Gastroesophageal sphincter (tissue), 4 donors: ENCODE data around the gene FANCC. TPM values are rescaled to one million over a fixed set of nuclear protein-coding genes. Genes with fewer than 3 reads are reported as not detected.

Experiments
- ATAC-seq: fragments of 150-250 bp; one replicate; pipeline ENCODE4 v1.9.1; 2016; ENCODE audit warnings: mild to moderate bottlenecking, moderate library complexity
- H3K27ac ChIP-seq, 4 donors: fragments of 200-600 bp; sonication (generic) in 3 of 4; 1 replicate in 3 of 4; 2 replicates in 1 of 4; pipeline ENCODE4 v1.5.1; 2016 to 2019
- H3K27me3 ChIP-seq: fragments of 200-600 bp; sonication (generic); one replicate; pipeline ENCODE4 v1.5.1; 2019
- H3K36me3 ChIP-seq, 2 donors: fragments of 200-600 bp; sonication (generic); one replicate each; pipeline ENCODE4 v1.5.1; 2019; ENCODE audit warnings: control low read depth in 1 of 2
- H3K4me1 ChIP-seq, 3 donors: fragments of 200-600 bp; sonication (generic); 1 replicate in 2 of 3; 2 replicates in 1 of 3; pipeline ENCODE4 v1.5.1; 2016 to 2019; ENCODE audit warnings: control low read depth in 2 of 3
- H3K4me3 ChIP-seq, 2 donors: fragments of 200-600 bp; sonication (generic); one replicate each; pipeline ENCODE4 v1.5.1; 2019; ENCODE audit warnings: mild to moderate bottlenecking in 1 of 2, moderate library complexity in 1 of 2
- H3K9me3 ChIP-seq, 3 donors: fragments of 200-600 bp; sonication (generic); one replicate each; pipeline ENCODE4 v1.5.1; 2017 to 2019; ENCODE audit warnings: control low read depth in 2 of 3
- EP300 ChIP-seq: sonication (generic); formaldehyde crosslinking; IDR thresholded peaks from one replicate; pipeline ENCODE4 v1.6.1; 2017; ENCODE audit warnings: antibody characterized with exemption, mild to moderate bottlenecking
- POLR2A ChIP-seq, 2 donors: fragments of 450-650 bp; IDR thresholded peaks; one replicate each; pipeline ENCODE4 v1.6.1; 2017; ENCODE audit warnings: antibody characterized with exemption in 2 of 2, mild to moderate bottlenecking in 2 of 2, moderate library complexity in 1 of 2
- POLR2AphosphoS5 ChIP-seq: sonication (generic); formaldehyde crosslinking; IDR thresholded peaks from one replicate; pipeline ENCODE4 v1.6.1; 2017; ENCODE audit warnings: antibody characterized with exemption
- WGBS, 2 donors: methylation state at CpG; one replicate each; pipeline ENCODE4 v1.1.5; 2018; ENCODE audit warnings: low coverage in 1 of 2; 5-methylcytosine and 5-hydroxymethylcytosine counted together
- total RNA-seq, 4 donors: library from RNA; depleted of rRNA; stranded (reverse); fragments of >200 nt; gene quantifications; one replicate each; pipeline ENCODE4 v1.1.0, GENCODE V29; 2016
- TF ChIP-seq, protein P1 (sequence below), 4 experiments: fragments of 200-600 bp in 2 of 4; fragments of 450-650 bp in 2 of 4; sonication (generic) in 1 of 4; IDR thresholded peaks; one replicate each; pipeline ENCODE4 v1.5.1; 2017 to 2019; ENCODE audit warnings: antibody characterized with exemption in 4 of 4, mild to moderate bottlenecking in 2 of 4, moderate library complexity in 2 of 4

FANCC gene
- total RNA-seq, 4 donors from 2014 or later, result 4.9 to 9.4 (median 7.4) TPM

DNA sequence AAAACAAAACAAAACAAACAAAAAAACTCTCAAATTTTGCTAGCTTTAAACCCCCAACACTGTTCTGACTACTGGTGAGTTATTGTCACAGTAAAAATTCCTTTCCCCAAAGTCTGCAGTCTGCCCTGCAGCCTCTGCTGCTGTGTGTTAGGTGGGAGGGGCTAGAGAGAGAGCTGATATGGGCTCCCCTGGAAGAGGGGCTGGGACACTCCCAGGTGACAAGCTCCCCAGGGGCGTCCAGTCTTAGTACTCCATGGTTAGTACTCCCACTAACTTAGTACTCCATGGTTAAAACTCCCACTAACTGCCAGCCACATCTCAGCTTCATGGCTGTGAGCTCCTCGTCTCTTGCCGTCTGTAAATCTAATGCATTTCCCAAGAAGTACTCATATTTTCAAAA lies 191.9 kb downstream of the FANCC start:
- peak overlapping the region in 1 of 4 donors; percentile 77 for H3K27ac ChIP-seq
- ATAC-seq, result no peak

DNA sequence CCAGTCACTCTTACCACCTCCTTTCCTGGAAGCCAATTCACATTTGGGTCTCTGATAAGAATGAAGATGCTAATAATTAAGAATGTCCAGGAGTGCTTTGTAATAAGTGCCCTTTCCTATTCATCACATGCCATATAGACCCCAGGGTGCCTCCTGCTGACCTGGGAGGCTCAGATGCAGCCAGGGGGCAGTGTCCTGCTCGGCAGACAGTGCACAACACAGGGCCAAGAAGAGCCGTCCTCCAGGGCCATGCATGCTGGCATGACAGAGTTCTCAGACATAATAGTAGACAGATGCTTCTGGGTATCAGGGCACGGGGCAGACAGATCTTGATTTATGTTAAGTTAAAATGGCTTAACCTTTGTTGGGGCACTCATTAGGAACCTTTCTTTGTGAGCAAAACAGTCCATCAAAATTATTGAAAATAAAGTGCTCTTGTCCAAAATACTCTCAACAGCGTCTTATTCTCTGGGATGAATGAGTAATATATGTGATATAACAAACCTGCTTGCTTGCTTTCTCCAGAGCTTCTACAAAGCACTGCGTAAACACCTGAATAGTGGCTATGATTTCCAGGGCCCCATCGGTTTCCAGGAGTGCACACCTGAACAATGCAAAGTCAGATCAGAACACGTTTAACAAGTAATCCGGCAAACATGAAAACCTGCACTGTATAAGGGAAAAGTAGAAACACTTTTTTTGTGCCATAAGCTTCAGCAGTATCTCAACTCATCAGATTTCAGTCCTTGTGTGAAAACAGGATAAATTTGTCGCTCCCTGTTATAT lies 192.7 kb downstream of the FANCC start:
- H3K27ac ChIP-seq, result no peak overlapping the region
- no peaks in the 10 kb centered on the region for H3K9me3 ChIP-seq
- H3K27me3 ChIP-seq, result no peaks in the 10 kb centered on the region
- peaks cover 0 to 45% (median 0%) of the 10 kb centered on the region in 3 donors for H3K4me1 ChIP-seq
- no peak overlapping the region for H3K4me3 ChIP-seq
- ATAC-seq, result no peak
- 68 to 84% methylated on average over 5 to 6 of the region's 9 CpGs for WGBS, 2 donors
- no peaks in the 10 kb centered on the region for H3K36me3 ChIP-seq
- TF ChIP-seq EP300, result no peak
- TF ChIP-seq POLR2A (IDR thresholded peaks at IDR 0.05), result no peak
- TF ChIP-seq, protein P1, sequence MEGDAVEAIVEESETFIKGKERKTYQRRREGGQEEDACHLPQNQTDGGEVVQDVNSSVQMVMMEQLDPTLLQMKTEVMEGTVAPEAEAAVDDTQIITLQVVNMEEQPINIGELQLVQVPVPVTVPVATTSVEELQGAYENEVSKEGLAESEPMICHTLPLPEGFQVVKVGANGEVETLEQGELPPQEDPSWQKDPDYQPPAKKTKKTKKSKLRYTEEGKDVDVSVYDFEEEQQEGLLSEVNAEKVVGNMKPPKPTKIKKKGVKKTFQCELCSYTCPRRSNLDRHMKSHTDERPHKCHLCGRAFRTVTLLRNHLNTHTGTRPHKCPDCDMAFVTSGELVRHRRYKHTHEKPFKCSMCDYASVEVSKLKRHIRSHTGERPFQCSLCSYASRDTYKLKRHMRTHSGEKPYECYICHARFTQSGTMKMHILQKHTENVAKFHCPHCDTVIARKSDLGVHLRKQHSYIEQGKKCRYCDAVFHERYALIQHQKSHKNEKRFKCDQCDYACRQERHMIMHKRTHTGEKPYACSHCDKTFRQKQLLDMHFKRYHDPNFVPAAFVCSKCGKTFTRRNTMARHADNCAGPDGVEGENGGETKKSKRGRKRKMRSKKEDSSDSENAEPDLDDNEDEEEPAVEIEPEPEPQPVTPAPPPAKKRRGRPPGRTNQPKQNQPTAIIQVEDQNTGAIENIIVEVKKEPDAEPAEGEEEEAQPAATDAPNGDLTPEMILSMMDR (IDR thresholded peaks at IDR 0.05), result peak in 1 of 4 experiments; percentile 47
- no peak for TF ChIP-seq POLR2AphosphoS5

More for the DNA sequence above, 191.9 kb downstream of the FANCC start:
- WGBS, 2 donors, result 53 to 70% methylated on average over 2 to 3 of the region's 3 CpGs
- no peaks in the 10 kb centered on the region for H3K9me3 ChIP-seq
- H3K36me3 ChIP-seq, result no peaks in the 10 kb centered on the region
- H3K27me3 ChIP-seq, result no peaks in the 10 kb centered on the region
- no peak overlapping the region for H3K4me3 ChIP-seq
- peaks cover 0 to 51% (median 0%) of the 10 kb centered on the region in 3 donors for H3K4me1 ChIP-seq
- TF ChIP-seq EP300 (no peak), POLR2AphosphoS5 (no peak), POLR2A (IDR thresholded peaks at IDR 0.05) (no peak)
- TF ChIP-seq, protein P1 (IDR thresholded peaks at IDR 0.05), result no peak

DNA sequence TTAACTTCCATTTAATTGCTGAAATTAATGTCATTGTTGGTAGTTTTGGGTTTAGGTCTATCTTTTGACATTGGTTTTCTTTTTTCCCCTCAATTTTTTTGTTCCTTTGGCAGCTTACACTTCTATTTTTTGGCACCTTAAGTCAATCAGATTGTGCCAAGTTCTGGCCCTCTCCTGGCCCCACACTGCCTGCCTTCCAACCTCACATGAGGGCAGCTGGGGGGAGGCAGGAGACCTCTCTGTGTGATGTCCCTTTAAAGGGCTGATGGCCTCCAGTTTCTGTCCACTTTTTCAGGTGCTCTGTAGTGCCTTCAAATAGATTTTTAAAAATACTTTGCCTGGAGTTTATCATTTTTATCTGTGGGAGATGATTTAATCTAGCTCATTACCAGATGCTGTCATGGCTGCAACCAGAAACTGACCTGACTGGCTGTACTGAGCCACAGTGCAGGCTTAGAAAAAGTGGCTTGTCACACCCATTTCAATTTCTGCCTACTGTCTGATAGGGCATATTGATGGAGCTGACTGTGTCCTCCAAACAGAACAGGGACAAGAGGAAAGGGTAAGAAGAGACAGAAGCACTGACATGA lies 196.6 kb downstream of the FANCC start:
- no peaks in the 10 kb centered on the region for H3K9me3 ChIP-seq
- no peaks in the 10 kb centered on the region for H3K36me3 ChIP-seq
- ATAC-seq, result no peak
- H3K27ac ChIP-seq, result no peak overlapping the region
- TF ChIP-seq POLR2A (IDR thresholded peaks at IDR 0.05), result no peak
- TF ChIP-seq EP300, result no peak
- TF ChIP-seq, protein P1 (IDR thresholded peaks at IDR 0.05), result no peak
- no peak for TF ChIP-seq POLR2AphosphoS5
- no peak overlapping the region for H3K4me3 ChIP-seq
- no peaks in the 10 kb centered on the region for H3K27me3 ChIP-seq
- peaks cover 2 to 33% (median 5%) of the 10 kb centered on the region in 3 donors for H3K4me1 ChIP-seq

DNA sequence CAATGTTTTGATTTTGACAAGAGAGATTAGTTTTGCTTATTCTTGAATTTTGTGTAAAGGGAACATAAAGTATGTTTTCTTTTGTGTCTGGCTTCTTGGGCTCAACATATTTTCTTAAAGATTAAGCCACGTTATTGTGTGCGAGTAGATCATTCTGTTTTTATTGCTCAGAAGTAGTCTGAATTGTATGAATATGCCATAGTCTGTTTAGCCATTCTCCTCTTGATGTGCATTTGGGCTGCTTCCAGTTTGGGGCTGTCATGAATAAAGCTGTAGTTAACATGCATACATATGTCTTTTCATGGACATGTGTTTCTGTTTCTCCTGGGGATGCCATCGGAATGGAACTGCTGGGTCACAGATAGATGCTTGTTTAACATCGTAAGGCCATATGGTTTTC lies 198.9 kb downstream of the FANCC start:
- TF ChIP-seq EP300 (no peak), POLR2AphosphoS5 (no peak), POLR2A (IDR thresholded peaks at IDR 0.05) (no peak)
- TF ChIP-seq, protein P1 (IDR thresholded peaks at IDR 0.05), result no peak
- H3K27me3 ChIP-seq, result no peaks in the 10 kb centered on the region
- H3K27ac ChIP-seq, result no peak overlapping the region
- H3K4me1 ChIP-seq, result peaks cover 2 to 33% (median 5%) of the 10 kb centered on the region in 3 donors
- WGBS, 2 donors, result 50 to 66% methylated on average over 2 to 4 of the region's 4 CpGs
- ATAC-seq, result no peak
- H3K9me3 ChIP-seq, result no peaks in the 10 kb centered on the region
- peaks cover 0 to 7% of the 10 kb centered on the region in 2 donors for H3K36me3 ChIP-seq
- H3K4me3 ChIP-seq, result no peak overlapping the region
